Trophoblast cell (in vitro differentiated cells and primary cell): ENCODE measurements around the gene GNL1.
"Not testable (repeated sequence)": the region's sequence is repeated elsewhere in the genome, so short reads cannot be mapped to it uniquely, and the experiment has no call there.

Experiments
- DNase-seq, 2 donors: peaks; one replicate each; pipeline ENCODE4 v3.0.0-alpha.2; 2016
- H2AFZ ChIP-seq: 2 replicates; pipeline ENCODE4 v1.6.1; 2013; ENCODE audit warnings: low read length, moderate library complexity, mild to moderate bottlenecking; ENCODE audit not compliant: insufficient read depth, poor library complexity
- H2AK5ac ChIP-seq: 2 replicates; pipeline ENCODE4 v1.6.1; 2013; ENCODE audit warnings: mild to moderate bottlenecking, low read length
- H2BK120ac ChIP-seq: 2 replicates; pipeline ENCODE4 v1.6.1; 2013; ENCODE audit warnings: low read length, mild to moderate bottlenecking, moderate library complexity; ENCODE audit not compliant: insufficient read depth, poor library complexity
- H2BK12ac ChIP-seq: 2 replicates; pipeline ENCODE4 v1.6.1; 2013; ENCODE audit warnings: mild to moderate bottlenecking, low read length, moderate library complexity
- H2BK5ac ChIP-seq: 2 replicates; pipeline ENCODE4 v1.6.1; 2013; ENCODE audit warnings: low read length, low read depth, moderate library complexity, mild to moderate bottlenecking; ENCODE audit not compliant: poor library complexity
- H3K14ac ChIP-seq: 2 replicates; pipeline ENCODE4 v1.6.1; 2013; ENCODE audit warnings: mild to moderate bottlenecking, low read length
- H3K18ac ChIP-seq: 2 replicates; pipeline ENCODE4 v1.6.1; 2013; ENCODE audit warnings: mild to moderate bottlenecking, low read length
- H3K23ac ChIP-seq: 2 replicates; pipeline ENCODE4 v1.6.1; 2013; ENCODE audit warnings: low read length
- H3K27ac ChIP-seq: 2 replicates; pipeline ENCODE4 v1.5.1; 2013; ENCODE audit warnings: low read depth, mild to moderate bottlenecking, inconsistent platforms, low read length, moderate library complexity
- H3K27me3 ChIP-seq: 2 replicates; pipeline ENCODE4 v1.6.1; 2013; ENCODE audit warnings: inconsistent platforms, mild to moderate bottlenecking, low read length, moderate library complexity; ENCODE audit not compliant: insufficient read depth
- H3K36me3 ChIP-seq, 2 experiments: 1 replicate in 1 of 2; 2 replicates in 1 of 2; pipeline ENCODE4 v1.6.1; 2013; ENCODE audit warnings: low read length in 2 of 2, mild to moderate bottlenecking in 2 of 2, moderate library complexity in 1 of 2; ENCODE audit not compliant: insufficient read depth in 2 of 2, control insufficient read depth in 1 of 2
- H3K4ac ChIP-seq: 2 replicates; pipeline ENCODE4 v1.6.1; 2013; ENCODE audit warnings: low read depth, mild to moderate bottlenecking, low read length, moderate library complexity
- H3K4me1 ChIP-seq, 2 experiments: 1 replicate in 1 of 2; 2 replicates in 1 of 2; pipeline ENCODE4 v1.6.1; 2013; ENCODE audit warnings: low read length in 2 of 2, mild to moderate bottlenecking in 2 of 2, moderate library complexity in 1 of 2; ENCODE audit not compliant: insufficient read depth in 2 of 2, control insufficient read depth in 1 of 2
- H3K4me2 ChIP-seq: 2 replicates; pipeline ENCODE4 v1.6.1; 2013; ENCODE audit warnings: inconsistent platforms, mild to moderate bottlenecking, low read length, moderate library complexity
- H3K4me3 ChIP-seq: 2 replicates; pipeline ENCODE4 v1.5.1; 2013; ENCODE audit warnings: mild to moderate bottlenecking, low read depth, low read length, inconsistent platforms
- H3K79me1 ChIP-seq: one replicate; pipeline ENCODE4 v1.6.1; 2013; ENCODE audit warnings: low read length
- H3K79me2 ChIP-seq: 2 replicates; pipeline ENCODE4 v1.6.1; 2013; ENCODE audit warnings: low read length, mild to moderate bottlenecking; ENCODE audit not compliant: control insufficient read depth, insufficient read depth, poor library complexity
- H3K9ac ChIP-seq: 2 replicates; pipeline ENCODE4 v1.6.1; 2013; ENCODE audit warnings: mild to moderate bottlenecking, low read length
- H3K9me3 ChIP-seq: 2 replicates; pipeline ENCODE4 v1.6.1; 2013; ENCODE audit warnings: low read depth, mild to moderate bottlenecking, control low read depth, inconsistent platforms, low read length; ENCODE audit not compliant: insufficient read depth
- H4K12ac ChIP-seq: 2 replicates; pipeline ENCODE4 v1.6.1; 2013; ENCODE audit warnings: low read depth, mild to moderate bottlenecking, low read length, moderate library complexity
- H4K8ac ChIP-seq: 2 replicates; pipeline ENCODE4 v1.6.1; 2013; ENCODE audit warnings: low read depth, mild to moderate bottlenecking, low read length, moderate library complexity
- H4K91ac ChIP-seq: one replicate; pipeline ENCODE4 v1.6.1; 2013; ENCODE audit warnings: low read depth, mild to moderate bottlenecking, low read length, moderate library complexity
- WGBS: extraction: QIAGEN DNeasy Blood & Tissue Kit; methylation state at CpG from one replicate; pipeline ENCODE4 v1.1.7; 2013; ENCODE audit warnings: missing lambda C conversion rate; ENCODE audit not compliant: insufficient read length, insufficient coverage; ENCODE audit errors: extremely low coverage; 5-methylcytosine and 5-hydroxymethylcytosine counted together

The GNL1 gene

DNA sequence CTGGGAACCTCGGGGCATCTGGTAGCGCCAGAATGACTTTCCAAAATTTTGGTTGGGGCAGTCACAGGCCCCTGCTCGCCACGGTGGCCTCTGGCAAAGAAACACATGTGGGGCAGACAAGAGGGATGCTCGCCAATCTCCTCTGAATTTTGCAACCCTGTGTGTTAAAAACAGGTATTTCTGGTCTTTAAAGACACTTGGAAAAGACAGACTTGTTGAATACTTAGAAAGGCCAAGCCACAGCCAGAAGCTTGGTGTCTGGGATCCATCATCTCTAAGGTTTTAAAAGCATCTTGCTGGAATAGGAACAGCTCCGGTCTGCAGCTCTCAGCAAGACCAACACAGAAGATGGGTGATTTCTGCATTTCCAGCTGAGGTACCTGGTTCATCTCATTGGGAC, 35.8 kb downstream of the GNL1 start:
- Histone ChIP-seq H3K9me3 (peaks cover 5% of the 10 kb centered on the region), H3K36me3 (no peaks in the 10 kb centered on the region), H3K9ac (no peak overlapping the region), H2AK5ac (no peak overlapping the region), H2BK12ac (peak overlapping the region; percentile 24), H4K91ac (no peak overlapping the region), H2BK120ac (peak overlapping the region; percentile 38), H3K79me2 (no peaks in the 10 kb centered on the region), H3K4ac (no peak overlapping the region), H3K4me3 (no peak overlapping the region), H3K18ac (peak overlapping the region; percentile 72), H3K14ac (peak overlapping the region; percentile 53), H4K12ac (no peak overlapping the region), H3K23ac (no peak overlapping the region), H2BK5ac (peak overlapping the region; percentile 46), H3K4me2 (peak overlapping the region; percentile 15), H3K27me3 (no peaks in the 10 kb centered on the region), H2AFZ (no peak overlapping the region), H4K8ac (peak overlapping the region; percentile 52), H3K27ac (peak overlapping the region; percentile 84), H3K4me1 (peaks cover 8 to 9% of the 10 kb centered on the region in 2 experiments), H3K79me1 (peaks cover 8% of the 10 kb centered on the region)
- no CpG with 5 or more reads among the region's 6 CpGs for WGBS
- DNase-seq: peak in 1 of 2 donors; percentile 56

DNA sequence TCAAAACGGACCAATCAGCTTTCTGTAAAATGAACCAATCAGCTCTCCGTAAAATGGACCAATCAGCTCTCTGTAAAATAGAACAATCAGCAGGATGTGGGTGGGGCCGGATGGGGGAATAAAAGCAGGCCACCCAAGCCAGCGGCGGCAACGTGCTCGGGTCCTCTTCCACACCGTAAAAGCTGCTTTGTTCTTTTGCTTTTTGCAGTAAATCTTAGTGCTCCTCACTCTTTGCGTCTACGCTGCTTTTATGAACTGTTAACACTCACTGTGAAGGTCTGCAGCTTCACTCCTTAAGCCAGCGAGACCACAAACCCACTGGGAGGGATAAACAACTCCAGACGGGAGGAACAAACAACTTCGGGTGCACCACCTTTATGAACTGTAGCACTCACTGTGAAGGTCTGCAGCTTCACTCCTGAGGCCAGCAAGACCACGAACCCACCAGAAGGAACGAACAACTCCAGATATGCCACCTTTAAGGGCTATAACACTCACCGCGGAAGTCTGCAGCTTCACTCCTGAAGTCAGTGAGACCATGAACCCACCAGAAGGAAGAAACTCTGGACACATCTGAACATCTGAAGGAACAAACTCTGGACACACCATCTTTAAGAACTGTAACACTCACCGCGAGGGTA, 37.7 kb downstream of the GNL1 start:
- H2BK120ac ChIP-seq, H4K12ac ChIP-seq, H3K4me2 ChIP-seq, H3K36me3 ChIP-seq, H3K4ac ChIP-seq, H3K9me3 ChIP-seq, H3K4me1 ChIP-seq, H3K27me3 ChIP-seq, H2BK5ac ChIP-seq, H2AFZ ChIP-seq, H3K9ac ChIP-seq, H4K91ac ChIP-seq, H3K18ac ChIP-seq, H3K79me1 ChIP-seq, H3K79me2 ChIP-seq, H4K8ac ChIP-seq, H2BK12ac ChIP-seq, H2AK5ac ChIP-seq, H3K4me3 ChIP-seq, H3K23ac ChIP-seq, H3K27ac ChIP-seq, DNase-seq, H3K14ac ChIP-seq: not testable (repeated sequence)
- WGBS: no CpG with 5 or more reads among the region's 19 CpGs

DNA sequence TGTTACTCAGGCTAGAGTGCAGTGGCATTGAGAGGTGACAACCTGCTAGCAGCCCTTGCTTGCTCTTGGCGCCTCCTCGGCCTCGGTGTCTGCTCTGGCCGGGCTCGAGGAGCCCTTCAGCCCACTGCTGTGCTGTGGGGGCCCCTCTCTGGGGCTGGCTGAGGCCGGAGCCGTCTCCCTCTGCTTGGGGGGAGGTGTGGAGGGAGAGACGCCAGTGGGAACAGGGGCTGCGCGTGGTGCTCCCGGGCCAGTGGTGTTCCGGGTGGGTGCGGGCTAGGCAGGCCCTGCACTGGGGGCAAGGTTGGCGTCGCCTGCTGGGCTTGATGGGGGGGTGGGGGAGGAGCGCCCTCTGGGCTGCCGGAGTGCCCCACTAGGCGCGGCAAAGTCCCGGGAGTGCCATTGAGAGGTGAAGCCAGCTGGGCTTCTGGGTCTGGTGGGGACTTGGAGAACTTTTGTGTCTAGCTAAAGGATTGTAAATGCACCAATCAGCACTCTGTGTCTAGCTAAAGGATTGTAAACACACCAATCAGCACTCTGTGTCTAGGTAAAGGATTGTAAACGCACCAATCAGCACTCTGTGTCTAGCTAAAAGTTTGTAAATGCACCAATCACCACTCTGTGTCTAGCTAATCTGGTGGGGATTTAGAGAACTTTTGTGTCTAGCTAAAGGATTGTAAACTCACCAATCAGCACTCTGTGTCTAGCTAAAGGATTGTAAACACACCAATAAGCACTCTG, 38.4 kb downstream of the GNL1 start:
- not testable (repeated sequence) for H4K12ac ChIP-seq, H2BK12ac ChIP-seq, H3K79me1 ChIP-seq, H4K8ac ChIP-seq, H3K4me3 ChIP-seq, H2AFZ ChIP-seq, H3K14ac ChIP-seq, H3K23ac ChIP-seq, H3K4ac ChIP-seq, H3K79me2 ChIP-seq, H3K36me3 ChIP-seq, H3K27me3 ChIP-seq, H3K4me1 ChIP-seq, H3K18ac ChIP-seq, H4K91ac ChIP-seq, H2AK5ac ChIP-seq, DNase-seq, H3K4me2 ChIP-seq, H2BK5ac ChIP-seq, H3K9ac ChIP-seq, H3K27ac ChIP-seq, H2BK120ac ChIP-seq, H3K9me3 ChIP-seq
- WGBS: no CpG with 5 or more reads among the region's 21 CpGs

DNA sequence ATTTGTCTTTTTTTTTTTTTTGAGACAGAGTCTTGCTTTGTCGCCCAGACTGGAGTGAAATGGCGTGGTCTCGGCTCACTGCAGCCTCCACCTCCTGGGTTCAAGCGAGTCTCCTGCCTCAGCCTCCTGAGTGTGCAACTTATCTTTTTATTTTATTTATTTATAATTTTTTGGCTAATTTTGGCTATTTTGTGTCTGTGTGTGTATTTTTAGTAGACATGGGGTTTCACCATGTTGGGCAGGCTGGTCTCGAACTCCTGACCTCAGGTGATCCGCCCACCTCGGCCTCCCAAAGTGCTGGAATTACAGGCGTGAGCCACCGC, 39.6 kb downstream of the GNL1 start:
- H3K9ac ChIP-seq, H3K27me3 ChIP-seq, H2AK5ac ChIP-seq, H3K14ac ChIP-seq, H2BK120ac ChIP-seq, H4K12ac ChIP-seq, H2BK5ac ChIP-seq, H3K4me1 ChIP-seq, H3K27ac ChIP-seq, H3K18ac ChIP-seq, H3K23ac ChIP-seq, H3K79me2 ChIP-seq, H2BK12ac ChIP-seq, H3K79me1 ChIP-seq, H3K36me3 ChIP-seq, DNase-seq, H3K4ac ChIP-seq, H3K9me3 ChIP-seq: not testable (repeated sequence)
- no CpG with 5 or more reads among the region's 9 CpGs for WGBS
- peak overlapping the region; percentile 53 for H4K91ac ChIP-seq
- peak overlapping the region; percentile 68 for H4K8ac ChIP-seq
- peak overlapping the region; percentile 81 for H3K4me2 ChIP-seq
- peak overlapping the region; percentile 57 for H3K4me3 ChIP-seq
- peak overlapping the region; percentile 43 for H2AFZ ChIP-seq
